GM12874 (cell line): Measurements from ENCODE around the gene ATP7A.
A peak's percentile ranks its signal among the peaks of the same experiment; 100 is the strongest.

Source experiments
- CTCF ChIP-seq: IDR thresholded peaks from 2 replicates; pipeline ENCODE4 v1.5.1; 2011; ENCODE audit warnings: low read depth, mild to moderate bottlenecking, control low read depth, low read length, moderate library complexity; ENCODE audit not compliant: insufficient read depth

ATP7A gene

GRCh38 chrX:77910108-77910840 lies at the start of gene ATP7A:
Gene ATP7A, plus strand, starts transcription at chrX:77910693. Its CDS starts 60,949 bp downstream, at chrX:77971642.
- peak; percentile 65 for TF ChIP-seq CTCF

GRCh38 chrX:77875372-77875771 lies 35.1 kb upstream of the ATP7A start:
- TF ChIP-seq CTCF, result no peak

GRCh38 chrX:77892887-77893286 lies 17.6 kb upstream of the ATP7A start:
- no peak for TF ChIP-seq CTCF

- TF ChIP-seq CTCF, result no peak
These were observed 16.8 kb upstream of the ATP7A start for GRCh38 chrX:77893713-77894112.

- no peak for TF ChIP-seq CTCF
These were observed 15.3 kb upstream of the ATP7A start, which contains the start of gene MAGT1 for GRCh38 chrX:77894921-77895886. Gene MAGT1, minus strand, starts transcription at chrX:77895435. Its CDS starts 25 bp downstream, at chrX:77895410.

- TF ChIP-seq CTCF, result peak; percentile 41; the same call in 1 of the 2 replicates
These were observed 11.2 kb upstream of the ATP7A start, which contains the start of gene COX7B for GRCh38 chrX:77899081-77899828. Gene COX7B, plus strand, starts transcription at chrX:77899468. Its CDS starts 86 bp downstream, at chrX:77899554.
